PC-3 (cell line): ENCODE data around the gene ADGRG1. TPM values are rescaled to one million over a fixed set of nuclear protein-coding genes. Genes with fewer than 3 reads are reported as not detected.
A peak's percentile ranks its signal among the peaks of the same experiment; 100 is the strongest.

Source experiments
- ATAC-seq: fragments of 200-7000 bp; cut with Tn5 transposase; 2 replicates; pipeline ENCODE4 v1.9.1; 2020; ENCODE audit warnings: mild to moderate bottlenecking, moderate library complexity
- BruUV-seq: library from RNA; stranded (reverse); fragments of 400-500 nt; replicated peaks from 2 replicates; lab custom pipeline; 2021; lab: Mats Ljungman, UMichigan
- CTCF ChIA-PET: fragments of 300-600 bp; sonication (Branson Sonifier 250); formaldehyde crosslinking; loops from one replicate; lab custom pipeline; 2022; ENCODE audit warnings: antibody characterized with exemption; lab: Charles Lee
- POLR2A ChIA-PET: fragments of 300-600 bp; sonication (Branson Sonifier 250); formaldehyde crosslinking; loops from one replicate; lab custom pipeline; 2022; ENCODE audit warnings: antibody characterized with exemption; ENCODE audit not compliant: unreplicated experiment; lab: Charles Lee
- DNase-seq: peaks from one replicate; pipeline ENCODE4 v3.0.0-alpha.2; 2015
- H2AFZ ChIP-seq: fragments of 300-600 bp; sonication (generic); 2 replicates; pipeline ENCODE4 v1.6.0; 2016; ENCODE audit warnings: antibody characterized with exemption, low read length
- H3F3A ChIP-seq: fragments of 300-600 bp; sonication (generic); one replicate; pipeline ENCODE4 v1.6.0; 2017; ENCODE audit warnings: antibody characterized with exemption, low read length, control low read depth, mild to moderate bottlenecking; ENCODE audit not compliant: unreplicated experiment
- H3K27ac ChIP-seq: fragments of 300-600 bp; sonication (generic); 2 replicates; pipeline ENCODE4 v1.5.1; 2016; ENCODE audit warnings: mild to moderate bottlenecking, low read length
- H3K27me3 ChIP-seq: fragments of 300-600 bp; sonication (generic); 2 replicates; pipeline ENCODE4 v1.6.1; 2016; ENCODE audit warnings: low read length, mixed read lengths
- H3K36me3 ChIP-seq: fragments of 300-600 bp; sonication (generic); 2 replicates; pipeline ENCODE4 v1.6.1; 2016; ENCODE audit warnings: low read depth, mixed run types, low read length, mixed read lengths
- H3K4me1 ChIP-seq: fragments of 300-600 bp; sonication (generic); 2 replicates; pipeline ENCODE4 v1.5.1; 2016; ENCODE audit warnings: low read length; ENCODE audit not compliant: insufficient read depth
- H3K4me2 ChIP-seq: fragments of 300-600 bp; sonication (generic); 2 replicates; pipeline ENCODE4 v1.6.0; 2016; ENCODE audit warnings: low read length
- H3K4me3 ChIP-seq: fragments of 300-600 bp; sonication (generic); 2 replicates; pipeline ENCODE4 v1.5.1; 2016; ENCODE audit warnings: mild to moderate bottlenecking, low read length, mixed read lengths
- H3K79me2 ChIP-seq: fragments of 300-600 bp; sonication (generic); 2 replicates; pipeline ENCODE4 v1.6.1; 2017; ENCODE audit warnings: low read length, mixed read lengths
- H3K9ac ChIP-seq: fragments of 300-600 bp; sonication (generic); 2 replicates; pipeline ENCODE4 v1.6.0; 2016; ENCODE audit warnings: mild to moderate bottlenecking, low read length
- H3K9me2 ChIP-seq: fragments of 300-600 bp; sonication (generic); replicated peaks from 2 replicates; pipeline ENCODE4 v1.6.1; 2016; ENCODE audit warnings: mixed run types, low read length, mixed read lengths
- H3K9me3 ChIP-seq: fragments of 300-600 bp; sonication (generic); 2 replicates; pipeline ENCODE4 v1.6.1; 2016; ENCODE audit warnings: low read length, mixed read lengths
- H4K20me1 ChIP-seq: fragments of 300-600 bp; sonication (generic); 2 replicates; pipeline ENCODE4 v1.6.1; 2016; ENCODE audit warnings: low read length, mixed read lengths
- CTCF ChIP-seq: fragments of 300-600 bp; sonication (generic); conservative IDR thresholded peaks from 2 replicates; pipeline ENCODE4 v1.5.1; 2017; ENCODE audit warnings: antibody characterized with exemption, low read depth, mild to moderate bottlenecking, low read length
- EZH2 ChIP-seq: fragments of 300-600 bp; sonication (generic); IDR thresholded peaks from one replicate; pipeline ENCODE4 v1.6.1; 2017; ENCODE audit warnings: antibody characterized with exemption, mild to moderate bottlenecking, low read length; ENCODE audit not compliant: unreplicated experiment
- EZH2phosphoT487 ChIP-seq: fragments of 300-600 bp; sonication (generic); IDR thresholded peaks from 2 replicates; pipeline ENCODE4 v1.6.1; 2018; ENCODE audit warnings: mild to moderate bottlenecking, antibody characterized with exemption, low read length, borderline replicate concordance
- intact Hi-C: fragments of 100-400 bp; cut with micrococcal nuclease; formaldehyde crosslinking; loops from 2 replicates; pipeline ENCODE4 v1.9.0; 2023
- total RNA-seq: library from RNA; depleted of rRNA; stranded (reverse); fragments of >200 nt; gene quantifications from 2 replicates; pipeline ENCODE4 v1.2.3, GENCODE V29; 2014

Gene ADGRG1
- total RNA-seq, 1 experiment from 2014 or later = 33.7 TPM

GRCh38 chr16:57645691-57646387 is 17.4 kb downstream of the ADGRG1 start:
- DNase-seq (peak; percentile 62), ATAC-seq (peak; percentile 63)
- H3K9me2 ChIP-seq = no peaks in the 10 kb centered on the region
- H3K4me2 ChIP-seq = peak overlapping the region; percentile 37
- intact Hi-C loops = loop anchor here (1.0 to 10.0 kb wide), 2 partner anchors 23 to 359 kb away; partner anchors contain the start of genes USB1 and ZNF319
- no peaks in the 10 kb centered on the region for H3K27me3 ChIP-seq
- no peak overlapping the region for H2AFZ ChIP-seq
- no TSS peak for BruUV-seq
- no peaks in the 10 kb centered on the region for H4K20me1 ChIP-seq
- ChIA-PET CTCF (interaction anchor here (0.6 to 1.3 kb wide), 3 partner anchors 17 to 218 kb away, joined by 3 read pairs; partner anchors contain the start of gene ADGRG1), POLR2A (no interaction called here)
- H3K27ac ChIP-seq = peak overlapping the region; percentile 56
- no peaks in the 10 kb centered on the region for H3F3A ChIP-seq
- no peak for TF ChIP-seq EZH2
- TF ChIP-seq EZH2phosphoT487 = no peak
- no peak for TF ChIP-seq CTCF
- no peaks in the 10 kb centered on the region; the same call in 1 of the 2 replicates for H3K79me2 ChIP-seq
- H3K4me3 ChIP-seq = no peak overlapping the region
- no peaks in the 10 kb centered on the region for H3K9me3 ChIP-seq
- peaks cover 58% of the 10 kb centered on the region for H3K4me1 ChIP-seq
- H3K9ac ChIP-seq = peak overlapping the region; percentile 17; the same call in 1 of the 2 replicates
- peaks cover 20% of the 10 kb centered on the region for H3K36me3 ChIP-seq

GRCh38 chr16:57646388-57647039 is 18.1 kb downstream of the ADGRG1 start:
- H3K9me2 ChIP-seq = no peaks in the 10 kb centered on the region
- H3K4me3 ChIP-seq = no peak overlapping the region
- H3K4me2 ChIP-seq = no peak overlapping the region
- H3F3A ChIP-seq = no peaks in the 10 kb centered on the region
- no TSS peak for BruUV-seq
- H3K36me3 ChIP-seq = peaks cover 25% of the 10 kb centered on the region
- no peaks in the 10 kb centered on the region for H4K20me1 ChIP-seq
- H3K27ac ChIP-seq = peak overlapping the region; percentile 54
- ATAC-seq = peak; percentile 3
- H3K4me1 ChIP-seq = peaks cover 52% of the 10 kb centered on the region
- H3K9ac ChIP-seq = 0 out of 2 replicates have a peak overlapping the region, but pooled peaks have one; percentile 22
- TF ChIP-seq EZH2phosphoT487 (no peak), EZH2 (no peak), CTCF (no peak)
- H3K9me3 ChIP-seq = no peaks in the 10 kb centered on the region
- CTCF ChIA-PET = interaction anchor here (0.6 to 1.3 kb wide), 3 partner anchors 18 to 217 kb away, joined by 3 read pairs; partner anchors contain the start of gene ADGRG1
- intact Hi-C loops = loop anchor here (1.0 to 10.0 kb wide), 2 partner anchors 23 to 358 kb away; partner anchors contain the start of genes USB1 and ZNF319
- no peaks in the 10 kb centered on the region; the same call in 1 of the 2 replicates for H3K79me2 ChIP-seq
- POLR2A ChIA-PET = no interaction called here
- DNase-seq = no peak
- no peak overlapping the region for H2AFZ ChIP-seq
- H3K27me3 ChIP-seq = no peaks in the 10 kb centered on the region
